Glomerular endothelial cell (primary cell): ENCODE results near the gene STX8. TPM values are rescaled to one million over a fixed set of nuclear protein-coding genes. Genes with fewer than 3 reads are reported as not detected.
"Not testable (repeated sequence)": the region's sequence is repeated elsewhere in the genome, so short reads cannot be mapped to it uniquely, and the experiment has no call there.

ENCODE experiments used
- DNase-seq: peaks from one replicate; pipeline ENCODE4 v3.0.0-alpha.2; 2011; ENCODE audit warnings: low read depth, low spot score; ENCODE audit errors: extremely low read depth
- total RNA-seq: library from RNA; depleted of rRNA; stranded (reverse); fragments of >200 nt; gene quantifications from 2 replicates; pipeline ENCODE4 v1.2.3, GENCODE V29; 2015

The STX8 gene
- 81.6 and 114 TPM in 2 replicates for total RNA-seq

DNA sequence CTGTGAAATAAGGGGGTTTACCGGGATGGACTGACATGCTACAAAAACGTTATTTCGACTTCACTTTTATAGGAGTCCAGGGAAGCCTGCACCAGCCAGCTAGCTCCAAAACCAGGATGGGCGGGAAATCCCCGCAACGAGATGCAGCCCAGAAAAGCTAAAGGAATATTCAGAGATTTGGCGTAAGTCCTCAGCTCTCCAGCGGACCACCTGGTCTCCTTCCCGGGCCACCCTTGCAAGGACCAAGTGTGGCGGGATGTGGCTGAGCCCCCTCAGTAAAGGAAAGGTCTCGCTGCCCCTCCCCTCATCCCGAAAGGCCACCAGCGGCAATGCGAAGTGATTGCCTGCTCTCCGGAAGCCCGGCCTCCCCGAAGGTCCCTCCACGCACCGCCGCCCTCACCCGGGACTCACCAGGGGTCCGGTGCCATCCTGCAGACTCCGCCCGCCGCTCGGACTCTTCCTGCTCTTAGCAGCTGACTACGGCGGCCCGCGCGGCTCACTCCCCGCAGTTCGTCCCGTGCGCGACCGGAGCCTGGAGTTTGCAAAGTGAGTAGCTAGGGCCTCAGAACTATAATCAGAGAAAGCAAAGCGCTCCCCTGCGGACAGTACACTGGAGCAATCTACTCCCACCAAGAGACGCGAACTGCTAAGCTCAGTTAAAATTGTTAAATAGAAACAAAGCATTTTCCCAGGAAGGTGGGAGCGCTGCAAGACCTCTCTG is at the start of gene STX8:
TSS of gene STX8 (minus strand) at position 440 of the 721 bp plus-strand sequence. CDS start at position 428, 12 bp downstream.
- no peak for DNase-seq

- DNase-seq: no peak
Measured at GRCh38 chr17:9622961-9623360, 47.3 kb upstream of the STX8 start.

- DNase-seq: no peak
Measured at GRCh38 chr17:9615486-9615885, 39.9 kb upstream of the STX8 start.

- no peak for DNase-seq
Measured at GRCh38 chr17:9612006-9612405, 36.4 kb upstream of the STX8 start.

GRCh38 chr17:9611557-9611956 is 35.9 kb upstream of the STX8 start:
- DNase-seq: no peak

DNA sequence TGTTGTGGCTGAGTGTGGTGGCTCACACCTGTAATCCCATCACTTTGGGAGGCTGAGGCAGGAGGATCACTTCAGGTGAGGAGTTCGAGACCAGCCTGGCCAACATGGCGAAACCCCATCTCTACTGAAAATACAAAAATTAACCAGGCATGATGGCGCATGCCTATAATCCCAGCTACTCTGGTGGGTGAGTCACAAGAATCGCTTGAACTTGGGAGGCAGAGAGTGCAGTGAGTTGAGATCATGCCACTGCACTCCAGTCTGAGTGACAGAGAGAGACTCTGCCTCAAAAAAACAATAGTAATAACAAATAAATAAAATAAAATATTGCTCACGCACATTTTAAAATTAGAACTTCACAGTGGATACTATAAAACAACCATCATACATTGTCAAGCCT is 31.4 kb upstream of the STX8 start:
- DNase-seq: not testable (repeated sequence)

DNA sequence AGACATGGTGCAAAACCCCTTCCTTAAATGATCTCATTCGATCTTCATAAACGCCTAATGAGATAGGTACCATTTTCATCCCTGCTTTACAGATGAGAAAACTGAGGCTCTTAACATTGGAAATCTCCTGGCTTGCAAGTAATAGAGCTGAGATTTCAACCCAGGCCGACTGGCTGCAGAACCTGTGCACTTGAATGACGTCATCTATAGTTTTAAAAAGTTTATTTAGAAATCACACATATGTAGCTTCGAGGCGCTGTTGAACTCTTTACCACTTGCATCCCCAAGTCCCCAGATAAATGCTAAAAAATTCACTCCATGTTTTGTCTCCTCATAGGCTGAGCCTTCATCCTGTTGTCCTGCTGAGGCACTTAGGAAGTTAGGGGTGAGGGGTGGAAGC is 30.8 kb upstream of the STX8 start:
- no peak for DNase-seq

DNA sequence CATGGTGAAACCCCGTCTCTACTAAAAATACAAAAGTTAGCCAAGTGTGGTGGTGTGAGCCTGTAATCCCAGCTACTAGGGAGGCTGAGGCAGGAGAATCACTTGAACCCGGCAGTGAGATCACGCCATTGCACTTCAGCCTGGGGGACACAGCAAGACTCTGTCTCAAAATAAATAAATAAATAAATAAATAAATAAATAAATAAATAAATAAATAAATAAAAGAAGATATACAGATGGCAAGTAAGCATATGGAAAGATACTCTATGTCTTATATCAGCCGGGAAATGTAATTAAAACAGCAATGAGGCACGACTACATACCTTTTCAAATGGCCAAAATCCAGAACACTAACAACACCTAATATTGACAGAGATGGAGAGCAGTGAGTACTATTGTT is 29.0 kb upstream of the STX8 start:
- DNase-seq: not testable (repeated sequence)

GRCh38 chr17:9598661-9599060 is 23.0 kb upstream of the STX8 start:
- DNase-seq: no peak

DNA sequence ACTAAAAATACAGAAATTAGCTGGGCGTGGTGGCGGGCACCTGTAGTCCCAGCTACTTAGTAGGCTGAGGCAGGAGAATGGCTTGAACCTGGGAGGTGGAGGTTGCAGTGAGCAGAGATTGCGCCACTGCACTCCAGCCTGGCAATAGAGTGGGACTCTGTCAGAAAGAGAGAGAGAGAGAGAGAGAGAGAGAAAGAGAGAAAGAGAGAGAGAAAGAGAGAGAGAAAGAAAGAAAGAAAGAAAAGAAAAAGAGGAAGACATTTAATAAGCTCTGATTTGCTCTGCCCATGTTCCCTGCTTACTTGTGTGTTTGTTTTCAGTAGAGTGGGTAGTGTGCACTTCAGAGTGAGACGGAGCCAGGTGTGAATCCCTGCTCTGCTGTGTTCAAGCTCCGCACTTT is 22.0 kb upstream of the STX8 start:
- DNase-seq: not testable (repeated sequence)

DNA sequence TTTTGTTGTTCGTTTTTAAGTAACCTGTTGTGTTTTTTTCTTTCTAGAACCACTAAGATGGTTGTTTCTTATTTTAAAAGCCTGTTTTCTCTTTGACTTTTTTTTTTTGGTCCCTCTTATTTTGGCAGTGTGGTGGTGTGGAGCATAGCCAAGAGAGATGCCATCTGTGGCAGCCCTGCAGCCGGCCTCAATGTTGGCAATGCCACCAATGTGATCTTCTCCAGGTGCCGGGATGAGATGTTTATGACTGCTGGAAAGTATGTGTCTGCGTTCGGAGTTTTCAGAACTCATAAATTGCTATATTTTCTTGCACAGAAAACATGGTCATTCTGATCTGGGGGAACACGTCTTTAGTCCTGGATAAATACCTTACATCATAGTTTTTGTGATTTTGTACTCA is 18.4 kb upstream of the STX8 start:
- DNase-seq: no peak

GRCh38 chr17:9587969-9588656 is 12.5 kb upstream of the STX8 start:
- no peak for DNase-seq

DNA sequence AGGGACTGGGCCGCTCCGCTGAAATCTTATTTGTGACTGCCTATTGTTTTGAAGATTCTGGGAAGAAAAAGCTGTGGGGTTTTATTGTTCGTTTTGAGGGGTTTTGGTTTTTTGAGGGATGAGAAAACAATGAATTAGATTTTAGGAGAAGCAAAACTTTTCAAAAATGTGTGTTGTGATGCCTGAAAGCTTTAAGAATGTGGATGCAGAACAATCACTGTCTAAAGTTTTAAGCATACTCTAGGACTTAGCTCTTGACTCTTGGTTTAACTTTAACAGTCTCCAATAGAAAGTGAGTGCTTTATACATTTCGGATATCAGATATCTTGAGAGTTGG is 1.7 kb upstream of the STX8 start:
- DNase-seq: no peak

DNA sequence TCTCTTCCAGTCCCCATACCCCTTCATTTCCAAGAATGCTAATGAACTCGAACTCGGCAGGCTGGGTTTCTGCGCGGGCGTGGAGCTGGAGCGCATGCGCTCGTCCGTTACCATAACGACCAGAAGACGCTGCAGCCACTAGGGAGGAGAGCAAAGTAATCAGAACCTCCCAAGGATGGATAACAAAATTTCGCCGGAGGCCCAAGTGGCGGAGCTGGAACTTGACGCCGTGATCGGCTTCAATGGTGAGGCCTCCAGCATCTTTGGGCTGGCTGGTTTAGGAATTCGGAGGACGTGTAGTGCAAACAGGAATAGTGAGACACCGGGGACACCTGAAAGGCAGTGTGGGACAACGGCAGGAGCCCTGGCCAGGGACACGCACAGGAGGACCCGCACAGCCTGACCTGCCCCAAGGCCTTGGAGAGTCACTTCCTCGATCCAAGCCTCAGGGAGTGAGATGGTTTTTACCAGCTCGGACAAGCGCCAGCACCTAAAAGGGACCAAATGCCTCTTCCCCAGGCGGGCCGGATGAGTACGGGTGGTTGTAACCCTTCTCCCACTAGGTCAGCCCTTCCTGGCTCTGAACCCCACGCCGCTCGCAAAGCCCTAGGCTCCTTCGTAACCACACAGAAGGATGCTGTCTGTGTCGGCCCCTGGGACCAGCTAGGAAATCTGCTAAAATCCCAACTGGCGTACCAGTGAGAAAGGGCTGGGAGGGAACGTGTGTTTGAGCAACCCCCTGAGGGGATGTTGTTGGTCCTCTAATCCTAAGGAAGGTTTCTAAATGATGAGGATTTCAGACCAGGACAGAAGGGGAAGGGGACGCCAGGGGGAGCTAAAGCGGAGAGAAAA is 1.1 kb upstream of the STX8 start, which contains the start of gene CFAP52:
TSS of gene CFAP52 (plus strand) at position 122 of the 852 bp plus-strand sequence. CDS start at position 176, 54 bp downstream.
- no peak for DNase-seq

GRCh38 chr17:9571201-9571600 is 4.4 kb downstream of the STX8 start:
- no peak for DNase-seq

- DNase-seq: no peak
Measured at GRCh38 chr17:9568957-9569588, 6.5 kb downstream of the STX8 start.

DNA sequence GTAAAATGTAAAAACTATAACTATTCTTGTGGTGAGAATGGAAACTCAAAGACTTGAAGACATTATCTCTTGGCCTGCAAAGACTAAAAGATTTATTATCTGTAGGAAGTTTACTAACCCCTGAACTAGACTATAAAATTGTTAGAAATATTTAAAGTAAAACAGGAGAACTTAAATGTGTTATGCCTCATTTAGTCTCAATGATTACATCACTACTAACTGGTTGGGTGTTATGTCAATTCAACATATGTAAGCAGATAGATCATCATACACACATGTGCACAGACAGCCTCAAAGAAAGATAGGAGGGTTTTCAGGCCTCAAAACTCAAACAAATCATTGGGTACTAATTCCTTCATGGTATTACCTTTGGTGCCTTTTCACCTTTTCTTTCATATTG is 7.6 kb downstream of the STX8 start:
- DNase-seq: no peak

- not testable (repeated sequence) for DNase-seq
Measured at GRCh38 chr17:9566739-9567138, 8.9 kb downstream of the STX8 start.

DNA sequence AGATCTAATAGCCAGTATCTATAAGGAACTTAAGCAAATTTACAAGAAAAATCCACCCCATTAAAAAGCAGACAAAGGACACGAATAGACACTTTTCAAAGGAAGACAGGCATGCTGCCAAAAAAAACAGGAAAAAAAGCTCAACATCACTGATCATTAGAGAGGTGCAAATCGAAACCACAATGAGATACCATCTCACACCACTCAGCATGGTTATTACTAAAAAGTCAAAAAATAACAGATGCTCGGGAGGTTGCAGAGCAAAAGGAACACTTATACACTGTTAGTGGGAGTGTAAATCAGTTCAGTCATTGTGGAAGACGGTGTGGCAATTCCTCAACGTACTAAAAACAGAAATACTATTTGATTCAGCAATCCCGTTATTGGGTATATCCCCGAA is 9.6 kb downstream of the STX8 start:
- DNase-seq: no peak

DNA sequence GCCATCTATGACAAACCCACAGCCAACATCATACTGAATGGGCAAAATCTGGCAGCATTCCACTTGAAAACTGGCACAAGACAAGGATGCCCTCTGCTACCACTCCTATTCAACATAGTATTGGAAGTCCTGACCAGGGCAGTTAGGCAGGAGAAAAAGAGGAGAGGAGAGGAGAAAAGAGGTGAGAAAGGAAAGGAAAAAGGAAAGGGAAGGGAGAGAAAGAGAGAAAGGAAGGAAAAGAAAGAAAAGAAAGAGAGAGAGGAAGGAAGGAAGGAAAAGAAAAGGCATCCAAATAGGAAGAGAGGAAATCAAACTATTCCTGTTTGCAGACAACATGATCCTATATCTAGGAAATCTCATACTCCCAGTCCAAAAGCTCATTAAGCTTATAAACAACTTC is 11.5 kb downstream of the STX8 start:
- DNase-seq: no peak

- DNase-seq: no peak
Measured at GRCh38 chr17:9557857-9558256, 17.8 kb downstream of the STX8 start.
